Activated CD4-positive, alpha-beta T cell treated with anti-CD3 and anti-CD28 coated beads, Interleukin-2, amount 10 ng/mL, durations not matched to agents 7 days and 5 days (primary cell): ENCODE measurements around the gene FAM13A. TPM values are rescaled to one million over a fixed set of nuclear protein-coding genes. Genes with fewer than 3 reads are reported as not detected.

ENCODE experiments used
- CTCF ChIA-PET: fragments of 350-600 bp; sonication (Branson Sonifier 250); formaldehyde crosslinking; loops from one replicate; lab custom pipeline; 2021; ENCODE audit warnings: antibody characterized with exemption; lab: Charles Lee
- POLR2A ChIA-PET: fragments of 350-600 bp; sonication (Branson Sonifier 250); formaldehyde crosslinking; loops from one replicate; lab custom pipeline; 2021; ENCODE audit warnings: antibody characterized with exemption; lab: Charles Lee
- DNase-seq: peaks from one replicate; pipeline ENCODE4 v3.0.0-alpha.2; 2020
- H3K27ac Mint-ChIP-seq: one replicate; pipeline ENCODE4 v1.8.0; 2021; ENCODE audit warnings: mild to moderate bottlenecking, moderate library complexity, mixed read lengths
- H3K27me3 Mint-ChIP-seq: one replicate; pipeline ENCODE4 v1.8.0; 2021; ENCODE audit warnings: mixed read lengths
- H3K36me3 Mint-ChIP-seq: one replicate; pipeline ENCODE4 v1.8.0; 2021; ENCODE audit warnings: low read depth, mixed read lengths
- H3K4me1 Mint-ChIP-seq: one replicate; pipeline ENCODE4 v1.8.0; 2021; ENCODE audit warnings: mixed read lengths
- H3K4me3 Mint-ChIP-seq: one replicate; pipeline ENCODE4 v1.8.0; 2021; ENCODE audit warnings: mild to moderate bottlenecking, moderate library complexity, mixed read lengths
- H3K9me3 Mint-ChIP-seq: one replicate; pipeline ENCODE4 v1.8.0; 2021; ENCODE audit warnings: mixed read lengths
- total RNA-seq, 2 experiments: library from RNA; stranded (reverse); gene quantifications; one replicate each; pipeline ENCODE4 v1.2.3, GENCODE V29; 2021

FAM13A gene
- total RNA-seq, 2 experiments from 2014 or later: 13.3 to 16.2 TPM

- ChIA-PET POLR2A (no interaction called here), CTCF (no interaction called here)
- Mint-ChIP-seq H3K27me3 (no peaks in the 10 kb centered on the region), H3K9me3 (peaks cover 17% of the 10 kb centered on the region), H3K36me3 (peaks cover 14% of the 10 kb centered on the region), H3K27ac (no peak overlapping the region), H3K4me1 (peaks cover 10% of the 10 kb centered on the region), H3K4me3 (no peak overlapping the region)
- DNase-seq: no peak
Measured at GRCh38 chr4:88962396-88962795, 94.6 kb downstream of the FAM13A start.

- Mint-ChIP-seq H3K4me1 (peaks cover 10% of the 10 kb centered on the region), H3K9me3 (peaks cover 20% of the 10 kb centered on the region), H3K27ac (peak overlapping the region; percentile 54), H3K27me3 (no peaks in the 10 kb centered on the region), H3K36me3 (peaks cover 16% of the 10 kb centered on the region), H3K4me3 (no peak overlapping the region)
- no peak for DNase-seq
- POLR2A ChIA-PET: no interaction called here
- CTCF ChIA-PET: no interaction called here
Measured at GRCh38 chr4:88960576-88960975, 96.4 kb downstream of the FAM13A start.

- ChIA-PET POLR2A (no interaction called here), CTCF (interaction anchor here (0.6 kb wide), 1 partner anchor 222 kb away, joined by 3 read pairs; no protein-coding TSS in a partner anchor)
- H3K4me1 Mint-ChIP-seq: peaks cover 20% of the 10 kb centered on the region
- peaks cover 20% of the 10 kb centered on the region for H3K36me3 Mint-ChIP-seq
- DNase-seq: no peak
- H3K27me3 Mint-ChIP-seq: no peaks in the 10 kb centered on the region
- no peak overlapping the region for H3K4me3 Mint-ChIP-seq
- no peak overlapping the region for H3K27ac Mint-ChIP-seq
- H3K9me3 Mint-ChIP-seq: peaks cover 20% of the 10 kb centered on the region
Measured at GRCh38 chr4:88958080-88958479, 98.9 kb downstream of the FAM13A start.

- H3K27ac Mint-ChIP-seq: no peak overlapping the region
- H3K4me1 Mint-ChIP-seq: peaks cover 22% of the 10 kb centered on the region
- POLR2A ChIA-PET: no interaction called here
- CTCF ChIA-PET: no interaction called here
- no peaks in the 10 kb centered on the region for H3K27me3 Mint-ChIP-seq
- peaks cover 22% of the 10 kb centered on the region for H3K36me3 Mint-ChIP-seq
- H3K9me3 Mint-ChIP-seq: peaks cover 20% of the 10 kb centered on the region
- no peak overlapping the region for H3K4me3 Mint-ChIP-seq
- no peak for DNase-seq
Measured at GRCh38 chr4:88957570-88957969, 99.4 kb downstream of the FAM13A start.

GRCh38 chr4:88955580-88956380, 101.2 kb downstream of the FAM13A start:
- peaks cover 24% of the 10 kb centered on the region for H3K36me3 Mint-ChIP-seq
- ChIA-PET CTCF (no interaction called here), POLR2A (no interaction called here)
- H3K9me3 Mint-ChIP-seq: peaks cover 20% of the 10 kb centered on the region
- no peak for DNase-seq
- H3K27me3 Mint-ChIP-seq: no peaks in the 10 kb centered on the region
- no peak overlapping the region for H3K27ac Mint-ChIP-seq
- H3K4me3 Mint-ChIP-seq: no peak overlapping the region
- peaks cover 28% of the 10 kb centered on the region for H3K4me1 Mint-ChIP-seq

GRCh38 chr4:88953400-88953799, 103.6 kb downstream of the FAM13A start:
- Mint-ChIP-seq H3K9me3 (peaks cover 11% of the 10 kb centered on the region), H3K4me1 (peaks cover 35% of the 10 kb centered on the region), H3K27ac (peak overlapping the region; percentile 79), H3K27me3 (no peaks in the 10 kb centered on the region), H3K36me3 (peaks cover 10% of the 10 kb centered on the region), H3K4me3 (no peak overlapping the region)
- no peak for DNase-seq
- ChIA-PET POLR2A (no interaction called here), CTCF (interaction anchor here (1.4 kb wide), 1 partner anchor 12 kb away, joined by 4 read pairs; no protein-coding TSS in a partner anchor)

GRCh38 chr4:88952081-88952480, 104.9 kb downstream of the FAM13A start:
- ChIA-PET POLR2A (no interaction called here), CTCF (interaction anchor here (1.1 to 1.4 kb wide), 2 partner anchors 9 to 11 kb away, joined by 3 to 4 read pairs; no protein-coding TSS in a partner anchor)
- Mint-ChIP-seq H3K4me1 (peaks cover 43% of the 10 kb centered on the region), H3K4me3 (no peak overlapping the region), H3K27me3 (no peaks in the 10 kb centered on the region), H3K27ac (no peak overlapping the region), H3K9me3 (peaks cover 12% of the 10 kb centered on the region), H3K36me3 (peaks cover 13% of the 10 kb centered on the region)
- DNase-seq: no peak

- Mint-ChIP-seq H3K27ac (peak overlapping the region; percentile 50), H3K36me3 (peaks cover 11% of the 10 kb centered on the region), H3K4me1 (peaks cover 43% of the 10 kb centered on the region), H3K4me3 (no peak overlapping the region), H3K27me3 (no peaks in the 10 kb centered on the region), H3K9me3 (peaks cover 12% of the 10 kb centered on the region)
- CTCF ChIA-PET: interaction anchor here (1.3 kb wide), 1 partner anchor 16 kb away, joined by 3 read pairs; no protein-coding TSS in a partner anchor
- POLR2A ChIA-PET: no interaction called here
- DNase-seq: no peak
Measured at GRCh38 chr4:88949605-88950004, 107.4 kb downstream of the FAM13A start.

- H3K27me3 Mint-ChIP-seq: no peaks in the 10 kb centered on the region
- peaks cover 37% of the 10 kb centered on the region for H3K4me1 Mint-ChIP-seq
- peaks cover 14% of the 10 kb centered on the region for H3K36me3 Mint-ChIP-seq
- ChIA-PET POLR2A (no interaction called here), CTCF (no interaction called here)
- peak; percentile 50 for DNase-seq
- peak overlapping the region; percentile 86 for H3K27ac Mint-ChIP-seq
- H3K9me3 Mint-ChIP-seq: peaks cover 6% of the 10 kb centered on the region
- H3K4me3 Mint-ChIP-seq: no peak overlapping the region
Measured at GRCh38 chr4:88940506-88940905, 116.5 kb downstream of the FAM13A start.

- DNase-seq: no peak
- H3K27me3 Mint-ChIP-seq: no peaks in the 10 kb centered on the region
- CTCF ChIA-PET: no interaction called here
- peaks cover 4% of the 10 kb centered on the region for H3K9me3 Mint-ChIP-seq
- peak overlapping the region; percentile 86 for H3K27ac Mint-ChIP-seq
- H3K4me1 Mint-ChIP-seq: peaks cover 37% of the 10 kb centered on the region
- H3K36me3 Mint-ChIP-seq: peaks cover 14% of the 10 kb centered on the region
- POLR2A ChIA-PET: no interaction called here
- no peak overlapping the region for H3K4me3 Mint-ChIP-seq
Measured at GRCh38 chr4:88939697-88940096, 117.3 kb downstream of the FAM13A start.

GRCh38 chr4:88938138-88938537, 118.8 kb downstream of the FAM13A start:
- peaks cover 46% of the 10 kb centered on the region for H3K4me1 Mint-ChIP-seq
- no peak overlapping the region for H3K4me3 Mint-ChIP-seq
- H3K9me3 Mint-ChIP-seq: peaks cover 4% of the 10 kb centered on the region
- H3K27me3 Mint-ChIP-seq: no peaks in the 10 kb centered on the region
- H3K27ac Mint-ChIP-seq: no peak overlapping the region
- CTCF ChIA-PET: interaction anchor here (1.0 kb wide), 1 partner anchor 12 kb away, joined by 3 read pairs; no protein-coding TSS in a partner anchor
- POLR2A ChIA-PET: no interaction called here
- H3K36me3 Mint-ChIP-seq: peaks cover 14% of the 10 kb centered on the region
- DNase-seq: no peak

GRCh38 chr4:88937081-88937480, 119.9 kb downstream of the FAM13A start:
- H3K9me3 Mint-ChIP-seq: no peaks in the 10 kb centered on the region
- CTCF ChIA-PET: no interaction called here
- peaks cover 41% of the 10 kb centered on the region for H3K4me1 Mint-ChIP-seq
- H3K36me3 Mint-ChIP-seq: peaks cover 14% of the 10 kb centered on the region
- no peak overlapping the region for H3K27ac Mint-ChIP-seq
- DNase-seq: no peak
- no peak overlapping the region for H3K4me3 Mint-ChIP-seq
- H3K27me3 Mint-ChIP-seq: no peaks in the 10 kb centered on the region
- POLR2A ChIA-PET: no interaction called here

- DNase-seq: no peak
- peak overlapping the region; percentile 1 for H3K27ac Mint-ChIP-seq
- H3K4me1 Mint-ChIP-seq: peaks cover 23% of the 10 kb centered on the region
- peaks cover 5% of the 10 kb centered on the region for H3K36me3 Mint-ChIP-seq
- POLR2A ChIA-PET: no interaction called here
- H3K27me3 Mint-ChIP-seq: no peaks in the 10 kb centered on the region
- H3K4me3 Mint-ChIP-seq: no peak overlapping the region
- peaks cover 5% of the 10 kb centered on the region for H3K9me3 Mint-ChIP-seq
- CTCF ChIA-PET: no interaction called here
Measured at GRCh38 chr4:88933414-88934160, 123.4 kb downstream of the FAM13A start.
